Activated gamma-delta T cell treated with Interleukin-2 at 50 U/mL for 16 hours (primary cell): ENCODE data around the gene ARHGDIG.
"Not testable (repeated sequence)": the region's sequence is repeated elsewhere in the genome, so short reads cannot be mapped to it uniquely, and the experiment has no call there.

Source experiments
- DNase-seq: peaks from one replicate; pipeline ENCODE4 v3.0.0-alpha.2; 2020

Gene ARHGDIG

DNA sequence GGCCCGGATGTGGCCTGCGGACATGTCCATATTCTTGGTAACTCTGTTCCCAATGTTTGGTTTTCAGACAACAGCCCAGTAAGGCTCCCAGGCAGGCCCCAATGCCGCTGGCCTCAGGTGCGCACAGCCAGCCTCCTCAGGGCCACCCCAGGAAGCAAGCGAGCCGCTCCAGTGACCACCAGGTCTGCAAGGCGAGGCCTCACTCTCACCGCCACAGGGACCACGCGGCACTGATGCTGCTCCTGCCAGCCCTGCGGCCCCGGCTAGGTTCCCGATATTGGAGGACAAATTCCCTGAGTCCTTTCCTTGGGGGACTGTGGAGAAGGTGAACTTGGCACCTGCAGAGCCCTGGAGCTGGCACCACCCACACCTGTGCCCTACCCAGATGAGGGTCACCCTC lies 21.6 kb downstream of the ARHGDIG start:
- no peak for DNase-seq

DNA sequence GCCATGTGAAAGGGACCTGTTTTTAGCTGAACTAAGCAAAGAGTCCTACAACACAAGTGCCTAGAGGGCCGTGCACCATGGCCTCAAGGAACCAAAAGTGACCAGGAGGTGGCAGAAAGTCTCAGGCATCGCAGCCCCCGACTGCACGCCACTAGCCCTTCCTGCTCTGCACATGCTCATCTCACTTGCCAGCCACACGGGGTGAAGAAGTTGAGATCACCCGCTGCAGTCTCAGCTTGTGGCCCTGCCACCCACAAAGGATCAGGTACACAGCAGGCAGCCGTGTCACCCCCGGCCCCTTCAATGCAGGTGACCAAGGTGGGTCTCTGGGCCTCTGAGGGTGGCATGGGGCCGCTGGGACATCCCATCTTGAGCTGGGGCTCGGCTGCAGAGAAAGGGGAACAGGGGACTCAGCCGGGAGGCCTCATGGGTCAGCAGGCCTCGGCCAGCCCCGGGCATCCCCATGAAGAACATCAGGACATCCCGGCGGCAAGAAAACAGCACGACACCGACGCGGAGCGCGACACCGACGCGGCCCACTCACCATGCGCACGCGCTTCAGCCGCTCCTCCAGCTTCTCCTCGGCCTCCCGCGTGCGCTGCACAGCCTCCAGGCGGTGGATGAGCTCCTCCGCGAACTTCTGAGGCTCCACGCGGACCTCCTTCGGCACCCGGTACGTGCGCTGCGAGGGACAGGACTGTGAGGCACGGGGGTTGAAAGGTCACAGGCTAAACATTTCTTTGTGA lies 23.5 kb downstream of the ARHGDIG start:
- DNase-seq = no peak

DNA sequence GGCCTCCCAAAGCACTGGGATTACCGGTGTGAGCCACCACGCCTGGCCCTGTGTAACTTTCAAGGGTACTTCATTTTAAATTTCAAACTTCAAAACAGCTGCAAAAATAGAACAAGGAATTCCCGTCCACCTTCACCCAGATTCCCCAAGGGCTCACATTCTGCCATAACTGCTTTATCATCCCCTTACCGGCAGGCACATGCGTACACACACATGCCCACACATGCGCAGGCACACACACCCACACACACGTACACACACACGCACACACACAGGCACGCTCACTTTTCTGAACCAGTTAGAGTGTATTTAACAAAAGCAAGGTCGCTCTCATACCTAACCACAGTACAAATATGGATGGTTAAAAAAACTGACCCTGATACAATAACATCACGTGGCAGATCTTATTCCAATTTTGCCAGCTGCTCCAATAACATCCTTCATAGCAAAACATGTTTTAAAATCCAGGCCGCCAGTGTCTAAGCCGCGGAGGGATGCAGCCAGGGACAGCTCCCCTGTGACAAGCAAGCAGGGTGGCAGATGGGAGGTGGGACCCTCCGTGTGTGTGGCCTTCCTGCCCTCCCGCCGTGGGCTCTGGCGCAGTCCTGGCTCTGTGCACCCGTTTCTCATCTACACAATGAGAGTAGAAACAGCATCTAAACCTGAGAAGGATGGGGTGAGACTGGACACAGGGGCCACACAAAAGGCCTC lies 25.7 kb downstream of the ARHGDIG start:
- no peak for DNase-seq

DNA sequence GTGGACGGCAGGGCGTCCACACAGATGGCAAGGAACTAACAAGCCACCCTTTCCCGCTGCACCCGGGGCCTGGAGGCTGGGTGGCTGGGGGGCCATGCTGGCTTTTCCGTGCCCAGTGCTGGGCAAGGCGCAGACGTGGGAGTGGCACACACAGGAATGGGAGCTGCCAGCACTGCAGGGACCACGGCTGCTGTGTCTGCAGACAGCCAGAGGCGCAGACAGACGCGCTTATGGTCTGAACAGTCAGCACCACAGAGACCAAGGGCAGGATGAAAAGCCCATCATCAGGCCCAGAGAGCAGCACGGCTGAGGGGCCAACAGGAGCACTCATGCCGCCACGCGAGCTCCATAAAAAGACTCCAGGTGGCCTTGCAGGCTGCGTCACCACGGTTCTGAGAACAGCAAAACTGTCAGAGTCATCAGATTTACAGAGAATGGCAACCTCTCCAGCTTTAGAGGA lies 26.6 kb downstream of the ARHGDIG start:
- DNase-seq = no peak

GRCh38 chr16:307691-308312 lies 27.4 kb downstream of the ARHGDIG start:
- no peak for DNase-seq

GRCh38 chr16:309476-309875 lies 29.1 kb downstream of the ARHGDIG start:
- DNase-seq = peak; percentile 23

DNA sequence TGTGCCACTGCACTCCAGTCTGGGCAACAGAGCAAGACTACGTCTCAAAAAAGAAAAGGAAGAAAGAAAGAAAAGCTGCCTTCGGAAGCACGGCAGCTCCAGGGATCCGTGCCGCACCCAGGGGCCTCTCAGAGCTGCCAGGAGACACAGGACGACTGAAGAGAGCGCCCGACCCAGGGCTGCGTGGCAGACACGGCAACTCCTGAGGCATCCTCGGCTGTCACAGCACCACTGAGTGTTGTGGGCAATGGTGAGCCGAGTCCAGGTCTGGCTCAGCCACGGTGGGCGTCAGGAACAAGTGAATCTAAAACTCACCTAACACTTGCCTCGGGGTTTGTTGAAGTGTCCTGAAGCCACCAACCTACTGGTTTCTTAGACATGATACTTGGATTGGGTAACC lies 31.3 kb downstream of the ARHGDIG start:
- no peak for DNase-seq

DNA sequence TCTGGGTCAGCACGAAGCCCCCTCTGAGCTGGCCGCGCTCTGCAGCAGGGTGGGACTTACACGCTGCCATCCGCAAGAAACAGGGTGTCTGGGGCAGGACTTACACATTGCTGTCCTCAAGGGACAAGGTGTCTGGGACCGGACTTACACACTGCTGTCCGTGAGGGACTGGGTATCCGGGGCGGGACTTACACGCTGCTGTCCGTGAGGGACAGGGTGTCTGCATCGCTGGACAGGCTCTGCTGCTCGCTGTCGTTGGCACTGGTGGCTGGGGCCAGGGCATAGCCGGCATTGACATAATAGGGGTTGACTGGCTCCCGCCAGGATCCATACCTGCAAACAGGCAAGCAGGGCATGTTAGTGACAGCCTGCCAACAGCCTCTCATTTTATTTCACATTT lies 34.0 kb downstream of the ARHGDIG start:
- no peak for DNase-seq

DNA sequence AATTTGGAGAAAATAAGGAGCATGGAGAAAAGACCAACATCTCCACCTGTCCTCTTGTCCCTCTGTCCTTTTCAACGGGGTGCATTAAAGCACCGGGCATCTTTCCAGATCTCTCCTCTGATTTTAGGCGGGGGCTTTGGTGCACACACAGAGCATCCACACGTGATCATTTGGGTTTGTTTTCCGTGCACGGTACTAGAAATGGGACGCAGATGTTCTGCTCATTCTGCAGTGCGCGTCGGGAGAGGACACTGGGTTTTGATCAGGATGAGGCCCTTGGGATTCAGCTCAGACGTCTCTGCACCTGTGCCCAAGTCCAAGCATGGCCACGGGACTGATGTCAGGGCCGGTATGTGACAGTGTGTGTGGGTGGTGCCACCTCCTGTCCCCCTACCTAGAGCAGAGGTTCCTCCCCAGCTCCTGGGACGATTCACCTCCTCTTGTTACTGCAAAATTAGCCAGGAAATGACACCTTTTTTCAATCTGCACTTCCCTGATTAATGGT lies 34.5 kb downstream of the ARHGDIG start:
- no peak for DNase-seq

DNA sequence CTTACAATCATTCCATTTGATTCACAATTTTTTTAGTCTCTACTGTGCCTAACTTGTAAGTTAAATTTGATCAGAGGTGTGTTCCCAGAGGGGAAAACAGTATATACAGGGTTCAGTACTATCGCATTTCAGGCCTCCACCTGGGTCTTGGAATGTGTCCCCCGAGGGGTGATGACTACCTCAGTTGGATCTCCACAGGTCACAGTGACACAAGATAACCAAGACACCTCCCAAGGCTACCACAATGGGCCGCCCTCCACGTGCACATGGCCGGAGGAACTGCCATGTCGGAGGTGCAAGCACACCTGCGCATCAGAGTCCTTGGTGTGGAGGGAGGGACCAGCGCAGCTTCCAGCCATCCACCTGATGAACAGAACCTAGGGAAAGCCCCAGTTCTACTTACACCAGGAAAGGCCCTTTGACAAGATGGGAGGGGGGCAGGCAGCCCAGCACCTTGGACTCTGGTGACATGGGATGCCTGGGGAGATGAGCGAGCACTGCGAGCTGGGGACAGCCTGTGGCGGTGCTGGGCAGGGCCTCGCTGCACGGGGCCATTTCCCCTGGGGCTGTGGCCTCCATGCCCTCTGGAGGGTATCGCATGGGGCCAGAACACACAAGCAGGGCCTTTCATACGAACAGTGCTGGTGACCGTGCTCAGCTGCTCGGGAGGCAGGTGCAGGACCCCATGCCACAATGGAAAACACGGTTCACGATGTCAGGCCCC lies 36.5 kb downstream of the ARHGDIG start:
- DNase-seq = no peak

- DNase-seq = no peak
Measured at GRCh38 chr16:317583-317982, 37.2 kb downstream of the ARHGDIG start.

- no peak for DNase-seq
Measured at GRCh38 chr16:318628-319027, 38.2 kb downstream of the ARHGDIG start.

DNA sequence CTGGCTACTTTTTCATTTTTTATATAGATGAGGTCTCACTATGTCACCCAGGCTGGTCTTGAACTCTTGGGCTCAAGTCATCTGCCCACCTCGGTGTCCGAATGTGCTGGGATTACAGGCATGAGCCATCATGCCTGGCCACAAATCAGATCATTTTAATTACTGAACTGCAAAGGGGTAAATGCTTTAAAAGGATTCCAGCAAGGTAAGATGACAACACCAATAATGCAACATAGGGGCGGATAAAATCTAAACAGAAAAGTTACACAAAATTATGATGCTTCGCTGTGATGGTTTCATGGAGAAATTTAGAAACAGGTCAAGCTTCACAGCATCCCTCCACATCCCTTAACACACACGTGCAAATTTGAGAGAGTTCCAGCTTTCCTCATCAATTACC lies 39.8 kb downstream of the ARHGDIG start:
- no peak for DNase-seq

- no peak for DNase-seq
Measured at GRCh38 chr16:321532-321931, 41.1 kb downstream of the ARHGDIG start.

GRCh38 chr16:322476-323143 lies 42.2 kb downstream of the ARHGDIG start:
- no peak for DNase-seq

- no peak for DNase-seq
Measured at GRCh38 chr16:324201-324450, 43.7 kb downstream of the ARHGDIG start.

GRCh38 chr16:324451-325334 lies 44.3 kb downstream of the ARHGDIG start:
- DNase-seq = peak; percentile 73

- DNase-seq = no peak
Measured at GRCh38 chr16:325375-326145, 45.2 kb downstream of the ARHGDIG start.

DNA sequence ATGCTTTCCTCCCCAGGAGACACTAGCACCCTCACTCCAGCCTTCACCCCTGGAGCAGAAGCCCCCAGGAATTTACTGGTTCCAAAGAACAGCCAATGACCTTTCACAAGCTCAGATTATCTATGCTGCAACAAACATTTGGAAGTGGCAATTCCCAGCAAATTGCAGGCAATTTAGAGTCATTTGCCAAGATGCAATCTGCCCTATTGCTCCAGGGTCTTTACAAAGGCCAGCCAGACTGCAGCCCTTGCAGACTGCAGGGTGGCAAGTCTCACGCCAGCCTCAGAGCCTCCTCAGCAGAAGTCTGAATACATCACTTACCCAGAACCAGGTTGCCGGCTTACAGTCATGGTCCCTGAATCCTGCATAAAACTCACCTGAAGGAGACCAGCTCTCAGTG lies 50.4 kb downstream of the ARHGDIG start:
- no peak for DNase-seq

GRCh38 chr16:331181-331814 lies 50.9 kb downstream of the ARHGDIG start:
- not testable (repeated sequence) for DNase-seq
